Measurements from ENCODE around the gene TLCD5.

The TLCD5 gene

GRCh38 chr11:120285256-120285655 is 39.8 kb upstream of the TLCD5 start:
- no peak for TF ChIP-seq CTCF (IDR thresholded peaks at IDR 0.05; ENCODE audit: insufficient read depth, low read depth, low read length, missing control alignments)
- DNase-seq (ENCODE audit: low read depth), result no peak
- H3K4me3 ChIP-seq (ENCODE audit: low read depth, low read length), result no peak overlapping the region

- DNase-seq (ENCODE audit: low read depth), result no peak
- no peak overlapping the region for H3K4me3 ChIP-seq (ENCODE audit: low read depth, low read length)
- TF ChIP-seq CTCF (IDR thresholded peaks at IDR 0.05; ENCODE audit: insufficient read depth, low read depth, low read length, missing control alignments), result no peak
These were observed 37.1 kb upstream of the TLCD5 start for GRCh38 chr11:120288021-120288420.

- no peak for DNase-seq (ENCODE audit: low read depth)
- TF ChIP-seq CTCF (IDR thresholded peaks at IDR 0.05; ENCODE audit: insufficient read depth, low read depth, low read length, missing control alignments), result no peak
- no peak overlapping the region for H3K4me3 ChIP-seq (ENCODE audit: low read depth, low read length)
These were observed 35.7 kb upstream of the TLCD5 start for GRCh38 chr11:120289426-120289825.

DNA sequence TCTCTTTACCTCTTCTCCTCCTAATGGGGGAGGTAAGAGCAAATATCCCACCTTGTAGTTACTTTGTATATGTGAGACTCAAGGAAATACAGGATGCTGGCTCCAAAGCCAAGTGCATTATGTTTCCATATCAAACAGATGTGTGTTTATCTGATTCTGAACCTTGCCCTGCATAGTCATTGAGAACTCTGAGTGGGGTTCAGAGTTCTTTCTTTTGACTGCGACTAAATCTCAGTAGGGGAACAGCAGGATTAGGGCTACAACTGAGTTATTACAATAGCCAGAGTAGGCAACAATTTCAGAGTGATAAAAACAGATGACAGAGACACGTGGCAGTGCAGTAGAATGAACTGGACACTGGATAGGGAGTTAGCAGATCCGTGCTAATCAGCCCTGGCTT is 34.1 kb upstream of the TLCD5 start:
- no peak for DNase-seq (ENCODE audit: low read depth)
- no peak overlapping the region for H3K4me3 ChIP-seq (ENCODE audit: low read depth, low read length)
- TF ChIP-seq CTCF (IDR thresholded peaks at IDR 0.05; ENCODE audit: insufficient read depth, low read depth, low read length, missing control alignments), result no peak

GRCh38 chr11:120293038-120293800 is 31.9 kb upstream of the TLCD5 start:
- H3K4me3 ChIP-seq (ENCODE audit: low read depth, low read length), result no peak overlapping the region
- no peak for TF ChIP-seq CTCF (IDR thresholded peaks at IDR 0.05; ENCODE audit: insufficient read depth, low read depth, low read length, missing control alignments)
- DNase-seq (ENCODE audit: low read depth), result no peak

- TF ChIP-seq CTCF (IDR thresholded peaks at IDR 0.05; ENCODE audit: insufficient read depth, low read depth, low read length, missing control alignments), result no peak
- H3K4me3 ChIP-seq (ENCODE audit: low read depth, low read length), result no peak overlapping the region
- no peak for DNase-seq (ENCODE audit: low read depth)
These were observed 31.0 kb upstream of the TLCD5 start for GRCh38 chr11:120294096-120294495.

DNA sequence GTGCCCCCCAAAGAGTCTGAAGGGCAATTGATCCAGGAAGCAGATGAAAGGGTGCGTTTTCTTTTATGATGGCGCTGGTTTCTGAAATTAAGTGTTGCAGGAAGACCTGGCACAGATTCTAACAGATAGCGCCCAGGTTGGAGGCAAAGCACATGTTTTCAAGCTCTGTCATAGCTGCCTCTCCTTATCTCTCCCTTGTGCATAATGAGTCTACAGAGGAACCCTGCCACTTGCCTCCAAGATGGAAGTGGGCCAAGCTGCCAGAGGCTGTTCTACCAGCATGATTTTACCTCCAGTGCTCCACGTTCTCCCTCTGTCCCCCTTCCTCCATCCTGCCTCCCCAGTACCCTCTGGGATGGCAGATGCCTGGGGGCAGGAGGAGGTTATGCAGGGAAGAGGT is 30.0 kb upstream of the TLCD5 start:
- TF ChIP-seq CTCF (IDR thresholded peaks at IDR 0.05; ENCODE audit: insufficient read depth, low read depth, low read length, missing control alignments), result no peak
- DNase-seq (ENCODE audit: low read depth), result no peak
- H3K4me3 ChIP-seq (ENCODE audit: low read depth, low read length), result no peak overlapping the region
